ENCODE data around the gene DYNC1H1. TPM values are rescaled to one million over a fixed set of nuclear protein-coding genes. Genes with fewer than 3 reads are reported as not detected.
A peak's percentile ranks its signal among the peaks of the same experiment; 100 is the strongest.

DYNC1H1 gene
- total and polyA plus RNA-seq, 2 of the 13 experiments (the other 11 are each of a cell fraction or from before 2014, with no cell fraction given): 74.4 to 239 TPM

GRCh38 chr14:101937926-101938767 lies 26.2 kb upstream of the DYNC1H1 start:
- Histone ChIP-seq H3K9ac (ENCODE audit: insufficient read depth, low read depth, low read length) (no peak overlapping the region), H3K79me2 (ENCODE audit: insufficient read depth, low read length) (no peaks in the 10 kb centered on the region), H3K36me3 (replicated peaks in 1 of 2; ENCODE audit: control insufficient read depth in 1 of 2, insufficient read depth in 2 of 2, low read length in 2 of 2) (no peaks in the 10 kb centered on the region), H3K27ac (ENCODE audit: extremely low read length, insufficient read depth, low read length) (no peak overlapping the region), H3K4me2 (ENCODE audit: low read depth, low read length) (peak overlapping the region; percentile 56; the same call in 1 of the 2 replicates), H4K20me1 (ENCODE audit: insufficient read depth, low read length) (no peaks in the 10 kb centered on the region), H3K27me3 (ENCODE audit: control insufficient read depth in 1 of 2, insufficient read depth in 2 of 2, low read length in 2 of 2) (no peaks in the 10 kb centered on the region; a peak in 1 of 5 replicates), H3K4me1 (ENCODE audit: insufficient read depth, low read length) (peaks cover 16% of the 10 kb centered on the region), H2AFZ (ENCODE audit: low read length) (no peak overlapping the region), H3K9me3 (ENCODE audit: low read length) (no peaks in the 10 kb centered on the region), H3K4me3 (replicated peaks in 1 of 3; ENCODE audit: insufficient read depth in 1 of 3, low read depth in 2 of 3, low read length in 3 of 3) (no peak overlapping the region)
- WGBS (ENCODE audit: low lambda C conversion rate): 26% methylated on average over 11 of the region's 13 CpGs
- TF ChIP-seq MYC (CRISPR knock-in tag; IDR thresholded peaks at IDR 0.05; ENCODE audit: borderline replicate concordance): no peak
- peak; percentile 81 for TF ChIP-seq ZMYM3 (CRISPR knock-in tag; IDR thresholded peaks at IDR 0.05)
- 0 out of 2 replicates have a peak, but pooled peaks have one; percentile 64 for TF ChIP-seq KDM1A (CRISPR knock-in tag; IDR thresholded peaks at IDR 0.05)
- FAIRE-seq: no peak
- no TSS peak for BruUV-seq (replicated peaks)
- ChIA-PET CTCF (ENCODE audit: low intra/inter-chr PET ratio, low total read pairs) (no interaction called here), POLR2A (no interaction called here)
- no peak for DNase-seq (ENCODE audit: low spot score)
- intact Hi-C loops (cut with micrococcal nuclease; ENCODE audit: unreplicated experiment) (no loop called here), in situ Hi-C loops (cut with HindIII; ENCODE audit: extremely low pct_ligation_motif_present, low pct_unique_long_range_greater_than_20kb) (no loop called here)
- no peak for ATAC-seq

- in situ Hi-C loops (cut with HindIII; ENCODE audit: extremely low pct_ligation_motif_present, low pct_unique_long_range_greater_than_20kb) (no loop called here), intact Hi-C loops (cut with micrococcal nuclease; ENCODE audit: unreplicated experiment) (no loop called here)
- peaks cover 8% of the 10 kb centered on the region; the same call in 1 of the 2 replicates for H3K4me1 ChIP-seq (ENCODE audit: insufficient read depth, low read length)
- FAIRE-seq: no peak
- H2AFZ ChIP-seq (ENCODE audit: low read length): no peak overlapping the region
- 70% methylated on average over 4 of the region's 5 CpGs for WGBS (ENCODE audit: low lambda C conversion rate)
- no peaks in the 10 kb centered on the region for H3K9me3 ChIP-seq (ENCODE audit: low read length)
- no peaks in the 10 kb centered on the region for H4K20me1 ChIP-seq (ENCODE audit: insufficient read depth, low read length)
- no peak overlapping the region for H3K27ac ChIP-seq (ENCODE audit: extremely low read length, insufficient read depth, low read length)
- POLR2A ChIA-PET: no interaction called here
- H3K4me3 ChIP-seq (replicated peaks in 1 of 3; ENCODE audit: insufficient read depth in 1 of 3, low read depth in 2 of 3, low read length in 3 of 3): no peak overlapping the region
- no peaks in the 10 kb centered on the region; a peak in 1 of 5 replicates for H3K27me3 ChIP-seq (ENCODE audit: control insufficient read depth in 1 of 2, insufficient read depth in 2 of 2, low read length in 2 of 2)
- BruUV-seq (replicated peaks): no TSS peak
- CTCF ChIA-PET (ENCODE audit: low intra/inter-chr PET ratio, low total read pairs): no interaction called here
- no peaks in the 10 kb centered on the region for H3K79me2 ChIP-seq (ENCODE audit: insufficient read depth, low read length)
- H3K36me3 ChIP-seq (replicated peaks in 1 of 2; ENCODE audit: control insufficient read depth in 1 of 2, insufficient read depth in 2 of 2, low read length in 2 of 2): no peaks in the 10 kb centered on the region
- no peak for DNase-seq (ENCODE audit: low spot score)
- H3K9ac ChIP-seq (ENCODE audit: insufficient read depth, low read depth, low read length): no peak overlapping the region
- no peak overlapping the region for H3K4me2 ChIP-seq (ENCODE audit: low read depth, low read length)
- ATAC-seq: no peak
- TF ChIP-seq KDM5A (IDR thresholded peaks at IDR 0.05; ENCODE audit: borderline replicate concordance, low read length): no peak
- no peak for TF ChIP-seq ZNF670 (CRISPR knock-in tag; IDR thresholded peaks at IDR 0.05; ENCODE audit: borderline replicate concordance)
- no peak for TF ChIP-seq FLYWCH1 (CRISPR knock-in tag; IDR thresholded peaks at IDR 0.05)
- no peak for TF ChIP-seq ZNF260 (CRISPR knock-in tag; IDR thresholded peaks at IDR 0.05; ENCODE audit: borderline replicate concordance, low read depth)
- TF ChIP-seq ZFP91 (CRISPR knock-in tag; IDR thresholded peaks at IDR 0.05; ENCODE audit: borderline replicate concordance): no peak
- no peak for TF ChIP-seq MLX (CRISPR knock-in tag; IDR thresholded peaks at IDR 0.05)
- TF ChIP-seq ZKSCAN5 (CRISPR knock-in tag; IDR thresholded peaks at IDR 0.05): no peak
- TF ChIP-seq HCFC1 (IDR thresholded peaks at IDR 0.05; ENCODE audit: low read depth, low read length): no peak
- no peak for TF ChIP-seq ZNF382 (CRISPR knock-in tag; IDR thresholded peaks at IDR 0.05; ENCODE audit: borderline replicate concordance)
- no peak for TF ChIP-seq TCF7 (IDR thresholded peaks at IDR 0.05; ENCODE audit: low read depth)
Observed at GRCh38 chr14:101939646-101940170, 24.7 kb upstream of the DYNC1H1 start.
